ENCODE results near the gene IDUA.

IDUA gene

GRCh38 chr4:960636-961350 is 26.1 kb upstream of the IDUA start:
- no peak overlapping the region for H3K4me3 ChIP-seq (ENCODE audit: low read depth, low read length)
- TF ChIP-seq CTCF (IDR thresholded peaks at IDR 0.05; ENCODE audit: borderline replicate concordance, insufficient read depth, low read depth, low read length) = no peak

- H3K4me3 ChIP-seq (ENCODE audit: low read depth, low read length) = no peak overlapping the region
- TF ChIP-seq CTCF (IDR thresholded peaks at IDR 0.05; ENCODE audit: borderline replicate concordance, insufficient read depth, low read depth, low read length) = no peak
These were observed 25.3 kb upstream of the IDUA start for GRCh38 chr4:961351-962230.

- TF ChIP-seq CTCF (IDR thresholded peaks at IDR 0.05; ENCODE audit: borderline replicate concordance, insufficient read depth, low read depth, low read length) = no peak
These were observed 24.3 kb upstream of the IDUA start for GRCh38 chr4:962231-963208.

GRCh38 chr4:963276-964225 is 23.3 kb upstream of the IDUA start:
- no peak for TF ChIP-seq CTCF (IDR thresholded peaks at IDR 0.05; ENCODE audit: borderline replicate concordance, insufficient read depth, low read depth, low read length)
- H3K4me3 ChIP-seq (ENCODE audit: low read depth, low read length) = no peak overlapping the region

More at GRCh38 chr4:962231-963208, 24.3 kb upstream of the IDUA start:
- no peak overlapping the region for H3K4me3 ChIP-seq (ENCODE audit: low read depth, low read length)

- TF ChIP-seq CTCF (IDR thresholded peaks at IDR 0.05; ENCODE audit: borderline replicate concordance, insufficient read depth, low read depth, low read length) = no peak
- H3K4me3 ChIP-seq (ENCODE audit: low read depth, low read length) = no peak overlapping the region
These were observed 22.4 kb upstream of the IDUA start for GRCh38 chr4:964346-965025.
